Heart right ventricle (tissue), 16 donors: Measurements from ENCODE around the gene BRD2. TPM values are rescaled to one million over a fixed set of nuclear protein-coding genes. Genes with fewer than 3 reads are reported as not detected.

Experiments used
- ATAC-seq, 8 donors: fragments of 200-7000 bp; cut with Tn5 transposase; one replicate each; pipeline ENCODE4 v1.9.1; 2020; ENCODE audit warnings: mild to moderate bottlenecking in 8 of 8, moderate library complexity in 8 of 8, moderate number of reproducible peaks in 1 of 8
- DNase-seq, 2 donors: peaks; one replicate each; pipeline ENCODE4 v3.0.0-alpha.2; 2020
- H3K27ac ChIP-seq, 10 donors: fragments of 200-600 bp; sonication (generic) in 2 of 10; one replicate each; pipeline versions ENCODE4 v1.5.0 to v1.8.0; 2020 to 2022; ENCODE audit warnings: mild to moderate bottlenecking in 3 of 10
- H3K27me3 ChIP-seq, 7 donors: fragments of 200-600 bp; one replicate each; pipeline ENCODE4 v1.8.0; 2021 to 2022; ENCODE audit warnings: mild to moderate bottlenecking in 2 of 7
- H3K36me3 ChIP-seq, 9 donors: fragments of 200-600 bp; sonication (generic) in 1 of 9; one replicate each; pipeline versions ENCODE4 v1.5.0 to v1.8.0; 2020 to 2022; ENCODE audit warnings: mild to moderate bottlenecking in 2 of 9
- H3K4me1 ChIP-seq, 9 donors: fragments of 200-600 bp; sonication (generic) in 1 of 9; one replicate each; pipeline versions ENCODE4 v1.5.0 to v1.8.0; 2020 to 2022; ENCODE audit warnings: mild to moderate bottlenecking in 4 of 9
- H3K4me3 ChIP-seq, 10 donors: fragments of 200-600 bp; sonication (generic) in 2 of 10; one replicate each; pipeline versions ENCODE4 v1.5.0 to v1.8.0; 2020 to 2022; ENCODE audit warnings: mild to moderate bottlenecking in 7 of 10, moderate library complexity in 2 of 10
- H3K9me3 ChIP-seq, 11 donors: fragments of 200-600 bp in 10 of 11; sonication (generic) in 2 of 11; one replicate each; pipeline versions ENCODE4 v1.5.0 to v1.8.0; 2013 to 2022; ENCODE audit warnings: mild to moderate bottlenecking in 2 of 11, control low read depth in 1 of 11, moderate library complexity in 1 of 11
- CTCF ChIP-seq, 9 donors: fragments of 200-600 bp; sonication (generic) in 2 of 9; IDR thresholded peaks; one replicate each; pipeline versions ENCODE4 v1.5.0 to v1.8.0; 2021 to 2022; ENCODE audit warnings: antibody characterized with exemption in 9 of 9, mild to moderate bottlenecking in 5 of 9, moderate library complexity in 1 of 9
- WGBS, 2 donors: extraction: QIAGEN DNeasy Blood & Tissue Kit; methylation state at CpG; one replicate each; pipeline ENCODE4 v1.1.7; 2013; ENCODE audit warnings: inconsistent platforms in 1 of 2; 5-methylcytosine and 5-hydroxymethylcytosine counted together
- intact Hi-C, 10 donors: fragments of 100-400 bp; cut with DNase I; formaldehyde crosslinking; loops; one replicate each; pipeline versions ENCODE4 v1.11.1 to v1.14.2; 2022
- polyA plus RNA-seq, 2 donors: library from polyadenylated mRNA; stranded (reverse); fragments of 200-250 nt; gene quantifications; one replicate each; pipeline ENCODE4 v1.2.3, GENCODE V29; 2013
- total RNA-seq, 10 donors: library from RNA; stranded (reverse); fragmentation: NEBNext Ultra II Directional in 3 of 10; extraction: Animal tissue kit (Norgen Biotek cat#: 25700) in 3 of 10; gene quantifications; one replicate each; pipeline versions ENCODE4 v1.2.1 to v1.2.4, GENCODE V29; 2021 to 2023
- donor health status: Arrhythmogenic right ventricular cardiomyopathy.
- donor health status: ischemic (EF 13 %, LVEDD 7.1; RV severe dilation, severe dysfunction).
- donor health status: healthy with polysubstance abuse.
- donor health status: DM: no; HTN: yes; CAD: no.
- donor health status: DM: no; HTN: no; CAD: no.
- donor health status: ischemic (EF 25% LVEDD 6.9; RV normal size, moderate dysfunction).
- donor health status: ischemic (EF 25% LVEDD 5.7; RV mildly dilated, moderate dysfunction).
- donor health status: healthy.
- donor health status: DM: yes; HTN: yes; CAD: no.
- donor health status: Ischemic cardiomyopathy.
- donor health status: ischemic (EF 35%, LVEDD 5.7; RV mildly dilated, moderate dysfunction).
- donor health status: nonischemic (EF 11% LVEDD 7.7; RV severe dilation, severe dysfunction).
- donor health status: DM: yes; HTN: yes; CAD: no.
- donor health status: PGD.
- donor health status: ischemic (EF 29% LVEDD 5.4; RV normal size, mild dysfunction).
- donor health status: nonischemic (EF 23%, LVEDD 6.1; RV moderate dilation, normal function).

Gene BRD2
- total and polyA plus RNA-seq, 12 donors: 49.3 to 97.0 (median 74.9) TPM

- Histone ChIP-seq H3K27me3 (peaks cover 0 to 34% (median 9%) of the 10 kb centered on the region in 7 donors), H3K36me3 (no peaks in the 10 kb centered on the region), H3K4me1 (peaks cover 0 to 54% (median 38%) of the 10 kb centered on the region in 9 donors), H3K27ac (peak overlapping the region in 1 of 10 donors; percentile 70), H3K9me3 (no peaks in the 10 kb centered on the region), H3K4me3 (no peak overlapping the region)
- TF ChIP-seq CTCF (IDR thresholded peaks at IDR 0.05): no peak
- intact Hi-C loops: loop anchor here in 8 of 10 donors (1.0 to 10.0 kb wide), 9 partner anchors 69 to 235 kb away; no protein-coding TSS in a partner anchor
- DNase-seq (no peak), ATAC-seq (peak in 3 of 8 donors; percentile 24 to 57 (median 57))
- WGBS, 2 donors: 41 to 42% methylated on average over 4 of the region's 4 CpGs
Measured at GRCh38 chr6:33013608-33014007, 45.2 kb downstream of the BRD2 start.

GRCh38 chr6:33014841-33015634 is 46.6 kb downstream of the BRD2 start:
- intact Hi-C loops: loop anchor here (1.0 to 10.0 kb wide), 11 partner anchors 62 to 234 kb away; partner anchors contain the start of gene HLA-DPB1 (in 1 of the 10)
- peak; percentile 65 to 89 (median 84) for TF ChIP-seq CTCF (IDR thresholded peaks at IDR 0.05)
- H3K4me3 ChIP-seq: peak overlapping the region in 2 of 10 donors; percentile 4
- 13 to 18% methylated on average over 6 of the region's 6 CpGs for WGBS, 2 donors
- peaks cover 0 to 28% (median 9%) of the 10 kb centered on the region in 7 donors for H3K27me3 ChIP-seq
- H3K36me3 ChIP-seq: no peaks in the 10 kb centered on the region
- no peaks in the 10 kb centered on the region for H3K9me3 ChIP-seq
- ATAC-seq (peak; percentile 41 to 75 (median 63)), DNase-seq (peak in 1 of 2 donors; percentile 82)
- H3K27ac ChIP-seq: peak overlapping the region in 8 of 10 donors; percentile 34 to 70 (median 56)
- peaks cover 0 to 57% (median 42%) of the 10 kb centered on the region in 9 donors for H3K4me1 ChIP-seq

GRCh38 chr6:33015798-33016197 is 47.4 kb downstream of the BRD2 start:
- H3K4me3 ChIP-seq: no peak overlapping the region
- no peaks in the 10 kb centered on the region for H3K9me3 ChIP-seq
- H3K4me1 ChIP-seq: peaks cover 0 to 65% (median 48%) of the 10 kb centered on the region in 9 donors
- DNase-seq (no peak), ATAC-seq (no peak)
- H3K27me3 ChIP-seq: peaks cover 0 to 26% (median 9%) of the 10 kb centered on the region in 7 donors
- peak overlapping the region in 8 of 10 donors; percentile 34 to 70 (median 56) for H3K27ac ChIP-seq
- no peaks in the 10 kb centered on the region for H3K36me3 ChIP-seq
- no peak for TF ChIP-seq CTCF (IDR thresholded peaks at IDR 0.05)
- intact Hi-C loops: loop anchor here in 9 of 10 donors (2.0 to 10.0 kb wide), 9 partner anchors 62 to 233 kb away; partner anchors contain the start of gene HLA-DPB1 (in 1 of the 9)
- 66 to 71% methylated on average over 11 of the region's 11 CpGs for WGBS, 2 donors

GRCh38 chr6:33017018-33017417 is 48.6 kb downstream of the BRD2 start:
- Histone ChIP-seq H3K4me1 (peaks cover 0 to 65% (median 48%) of the 10 kb centered on the region in 9 donors), H3K9me3 (no peaks in the 10 kb centered on the region), H3K27me3 (peaks cover 0 to 15% (median 6%) of the 10 kb centered on the region in 7 donors), H3K4me3 (peak overlapping the region in 1 of 10 donors; percentile 6), H3K36me3 (no peaks in the 10 kb centered on the region), H3K27ac (peak overlapping the region in 6 of 10 donors; percentile 84 to 95 (median 91))
- DNase-seq (no peak), ATAC-seq (no peak)
- TF ChIP-seq CTCF (IDR thresholded peaks at IDR 0.05): no peak
- 65 to 68% methylated on average over 4 of the region's 4 CpGs for WGBS, 2 donors
- intact Hi-C loops: loop anchor here in 8 of 10 donors (5.0 to 10.0 kb wide), 5 partner anchors 60 to 230 kb away; partner anchors contain the start of gene HLA-DPB1 (in 1 of the 8)
